Measurements from ENCODE around the gene HSPA9.

HSPA9 gene

DNA sequence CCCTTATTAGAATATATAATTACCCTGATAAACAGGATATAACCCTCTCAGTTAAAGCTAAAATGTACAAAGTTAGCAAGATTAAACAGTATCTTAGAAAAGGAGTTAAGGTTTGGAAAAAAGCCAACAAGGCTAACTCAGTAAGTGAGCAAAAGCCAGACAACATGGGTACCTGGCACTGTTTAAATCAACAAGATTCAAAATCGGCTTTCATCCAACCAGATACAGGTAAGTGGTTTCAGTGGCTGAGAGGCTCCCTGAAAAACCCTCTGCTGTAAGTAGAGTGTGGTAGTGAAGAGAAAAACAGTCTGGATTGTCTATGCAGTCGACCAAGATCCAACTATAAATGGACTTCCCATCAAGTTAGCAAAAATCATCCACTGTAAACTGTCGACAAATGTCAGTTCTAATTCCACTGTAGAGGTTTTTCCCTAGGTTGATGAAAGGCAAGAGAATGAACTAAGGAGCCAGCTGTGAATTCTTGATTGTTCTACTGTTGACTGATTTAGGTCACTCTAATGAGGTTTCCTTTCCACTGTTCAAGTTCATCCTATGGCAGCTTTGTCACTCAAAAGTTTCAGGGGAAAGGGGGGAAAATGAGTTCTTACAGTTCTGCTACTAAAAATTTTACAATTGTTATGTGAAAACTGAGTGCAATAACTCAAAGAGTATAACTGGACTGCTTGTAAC lies 59.5 kb downstream of the HSPA9 start:
- Histone ChIP-seq H3K27ac (ENCODE audit: extremely low read depth, low read depth, low read length) (no peak overlapping the region), H3K9me3 (ENCODE audit: control insufficient read depth, insufficient read depth, low read depth, low read length) (no peaks in the 10 kb centered on the region), H3K4me3 (ENCODE audit: low read depth, low read length) (no peak overlapping the region), H3K36me3 (ENCODE audit: control insufficient read depth in 2 of 2, insufficient read depth in 1 of 2, low read length in 2 of 2) (peaks cover 71 to 84% of the 10 kb centered on the region in 2 experiments), H3K4me1 (ENCODE audit: control insufficient read depth, insufficient read depth, low read length) (no peaks in the 10 kb centered on the region)
- CTCF ChIA-PET = interaction anchor here (2.3 kb wide), 1 partner anchor 12 kb away, joined by 9 read pairs; no protein-coding TSS in a partner anchor
- no peak for TF ChIP-seq ZNF664 (tag by site-specific recombination; IDR thresholded peaks at IDR 0.05)
- TF ChIP-seq ZNF175 (tag by site-specific recombination; IDR thresholded peaks at IDR 0.05) = no peak
- TF ChIP-seq ZBTB7A (tag by site-specific recombination; IDR thresholded peaks at IDR 0.05; ENCODE audit: low read depth) = no peak
- TF ChIP-seq, protein P1, sequence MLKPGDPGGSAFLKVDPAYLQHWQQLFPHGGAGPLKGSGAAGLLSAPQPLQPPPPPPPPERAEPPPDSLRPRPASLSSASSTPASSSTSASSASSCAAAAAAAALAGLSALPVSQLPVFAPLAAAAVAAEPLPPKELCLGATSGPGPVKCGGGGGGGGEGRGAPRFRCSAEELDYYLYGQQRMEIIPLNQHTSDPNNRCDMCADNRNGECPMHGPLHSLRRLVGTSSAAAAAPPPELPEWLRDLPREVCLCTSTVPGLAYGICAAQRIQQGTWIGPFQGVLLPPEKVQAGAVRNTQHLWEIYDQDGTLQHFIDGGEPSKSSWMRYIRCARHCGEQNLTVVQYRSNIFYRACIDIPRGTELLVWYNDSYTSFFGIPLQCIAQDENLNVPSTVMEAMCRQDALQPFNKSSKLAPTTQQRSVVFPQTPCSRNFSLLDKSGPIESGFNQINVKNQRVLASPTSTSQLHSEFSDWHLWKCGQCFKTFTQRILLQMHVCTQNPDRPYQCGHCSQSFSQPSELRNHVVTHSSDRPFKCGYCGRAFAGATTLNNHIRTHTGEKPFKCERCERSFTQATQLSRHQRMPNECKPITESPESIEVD (tag by site-specific recombination; IDR thresholded peaks at IDR 0.05) = no peak
- TF ChIP-seq, protein P2, sequence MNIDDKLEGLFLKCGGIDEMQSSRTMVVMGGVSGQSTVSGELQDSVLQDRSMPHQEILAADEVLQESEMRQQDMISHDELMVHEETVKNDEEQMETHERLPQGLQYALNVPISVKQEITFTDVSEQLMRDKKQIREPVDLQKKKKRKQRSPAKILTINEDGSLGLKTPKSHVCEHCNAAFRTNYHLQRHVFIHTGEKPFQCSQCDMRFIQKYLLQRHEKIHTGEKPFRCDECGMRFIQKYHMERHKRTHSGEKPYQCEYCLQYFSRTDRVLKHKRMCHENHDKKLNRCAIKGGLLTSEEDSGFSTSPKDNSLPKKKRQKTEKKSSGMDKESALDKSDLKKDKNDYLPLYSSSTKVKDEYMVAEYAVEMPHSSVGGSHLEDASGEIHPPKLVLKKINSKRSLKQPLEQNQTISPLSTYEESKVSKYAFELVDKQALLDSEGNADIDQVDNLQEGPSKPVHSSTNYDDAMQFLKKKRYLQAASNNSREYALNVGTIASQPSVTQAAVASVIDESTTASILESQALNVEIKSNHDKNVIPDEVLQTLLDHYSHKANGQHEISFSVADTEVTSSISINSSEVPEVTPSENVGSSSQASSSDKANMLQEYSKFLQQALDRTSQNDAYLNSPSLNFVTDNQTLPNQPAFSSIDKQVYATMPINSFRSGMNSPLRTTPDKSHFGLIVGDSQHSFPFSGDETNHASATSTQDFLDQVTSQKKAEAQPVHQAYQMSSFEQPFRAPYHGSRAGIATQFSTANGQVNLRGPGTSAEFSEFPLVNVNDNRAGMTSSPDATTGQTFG (tag by site-specific recombination; IDR thresholded peaks at IDR 0.05; ENCODE audit: borderline replicate concordance) = no peak
- no peak for TF ChIP-seq ZNF311 (tag by site-specific recombination; IDR thresholded peaks at IDR 0.05; ENCODE audit: borderline replicate concordance)
- no peak for TF ChIP-seq TCF7L2 (IDR thresholded peaks at IDR 0.05; ENCODE audit: borderline replicate concordance, low read depth, low read length)
- TF ChIP-seq PRDM1 (tag by site-specific recombination; IDR thresholded peaks at IDR 0.05) = no peak
- TF ChIP-seq, protein P3, sequence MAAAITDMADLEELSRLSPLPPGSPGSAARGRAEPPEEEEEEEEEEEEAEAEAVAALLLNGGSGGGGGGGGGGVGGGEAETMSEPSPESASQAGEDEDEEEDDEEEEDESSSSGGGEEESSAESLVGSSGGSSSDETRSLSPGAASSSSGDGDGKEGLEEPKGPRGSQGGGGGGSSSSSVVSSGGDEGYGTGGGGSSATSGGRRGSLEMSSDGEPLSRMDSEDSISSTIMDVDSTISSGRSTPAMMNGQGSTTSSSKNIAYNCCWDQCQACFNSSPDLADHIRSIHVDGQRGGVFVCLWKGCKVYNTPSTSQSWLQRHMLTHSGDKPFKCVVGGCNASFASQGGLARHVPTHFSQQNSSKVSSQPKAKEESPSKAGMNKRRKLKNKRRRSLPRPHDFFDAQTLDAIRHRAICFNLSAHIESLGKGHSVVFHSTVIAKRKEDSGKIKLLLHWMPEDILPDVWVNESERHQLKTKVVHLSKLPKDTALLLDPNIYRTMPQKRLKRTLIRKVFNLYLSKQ (tag by site-specific recombination; IDR thresholded peaks at IDR 0.05; ENCODE audit: borderline replicate concordance) = no peak
- TF ChIP-seq, protein P4, sequence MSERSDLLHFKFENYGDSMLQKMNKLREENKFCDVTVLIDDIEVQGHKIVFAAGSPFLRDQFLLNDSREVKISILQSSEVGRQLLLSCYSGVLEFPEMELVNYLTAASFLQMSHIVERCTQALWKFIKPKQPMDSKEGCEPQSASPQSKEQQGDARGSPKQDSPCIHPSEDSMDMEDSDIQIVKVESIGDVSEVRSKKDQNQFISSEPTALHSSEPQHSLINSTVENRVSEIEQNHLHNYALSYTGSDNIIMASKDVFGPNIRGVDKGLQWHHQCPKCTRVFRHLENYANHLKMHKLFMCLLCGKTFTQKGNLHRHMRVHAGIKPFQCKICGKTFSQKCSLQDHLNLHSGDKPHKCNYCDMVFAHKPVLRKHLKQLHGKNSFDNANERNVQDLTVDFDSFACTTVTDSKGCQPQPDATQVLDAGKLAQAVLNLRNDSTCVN (tag by site-specific recombination; optimal IDR thresholded peaks at IDR 0.05) = no peak
- no peak for TF ChIP-seq ZNF184 (tag by site-specific recombination; IDR thresholded peaks at IDR 0.05)
- TF ChIP-seq, protein P5, sequence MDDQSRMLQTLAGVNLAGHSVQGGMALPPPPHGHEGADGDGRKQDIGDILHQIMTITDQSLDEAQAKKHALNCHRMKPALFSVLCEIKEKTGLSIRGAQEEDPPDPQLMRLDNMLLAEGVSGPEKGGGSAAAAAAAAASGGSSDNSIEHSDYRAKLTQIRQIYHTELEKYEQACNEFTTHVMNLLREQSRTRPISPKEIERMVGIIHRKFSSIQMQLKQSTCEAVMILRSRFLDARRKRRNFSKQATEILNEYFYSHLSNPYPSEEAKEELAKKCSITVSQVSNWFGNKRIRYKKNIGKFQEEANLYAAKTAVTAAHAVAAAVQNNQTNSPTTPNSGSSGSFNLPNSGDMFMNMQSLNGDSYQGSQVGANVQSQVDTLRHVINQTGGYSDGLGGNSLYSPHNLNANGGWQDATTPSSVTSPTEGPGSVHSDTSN (CRISPR knock-in tag; IDR thresholded peaks at IDR 0.05) = no peak
- no peak for TF ChIP-seq ZNF561 (tag by site-specific recombination; IDR thresholded peaks at IDR 0.05; ENCODE audit: borderline replicate concordance)
- TF ChIP-seq, protein P6, sequence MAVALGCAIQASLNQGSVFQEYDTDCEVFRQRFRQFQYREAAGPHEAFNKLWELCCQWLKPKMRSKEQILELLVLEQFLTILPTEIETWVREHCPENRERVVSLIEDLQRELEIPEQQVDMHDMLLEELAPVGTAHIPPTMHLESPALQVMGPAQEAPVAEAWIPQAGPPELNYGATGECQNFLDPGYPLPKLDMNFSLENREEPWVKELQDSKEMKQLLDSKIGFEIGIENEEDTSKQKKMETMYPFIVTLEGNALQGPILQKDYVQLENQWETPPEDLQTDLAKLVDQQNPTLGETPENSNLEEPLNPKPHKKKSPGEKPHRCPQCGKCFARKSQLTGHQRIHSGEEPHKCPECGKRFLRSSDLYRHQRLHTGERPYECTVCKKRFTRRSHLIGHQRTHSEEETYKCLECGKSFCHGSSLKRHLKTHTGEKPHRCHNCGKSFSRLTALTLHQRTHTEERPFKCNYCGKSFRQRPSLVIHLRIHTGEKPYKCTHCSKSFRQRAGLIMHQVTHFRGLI (tag by site-specific recombination; IDR thresholded peaks at IDR 0.05) = no peak
- no peak for TF ChIP-seq KLF16 (tag by site-specific recombination; IDR thresholded peaks at IDR 0.05)
- TF ChIP-seq GLI4 (tag by site-specific recombination; IDR thresholded peaks at IDR 0.05) = no peak
- no peak for TF ChIP-seq GLI2 (tag by site-specific recombination; IDR thresholded peaks at IDR 0.05; ENCODE audit: borderline replicate concordance, low read depth)
- TF ChIP-seq ZNF521 (tag by site-specific recombination; IDR thresholded peaks at IDR 0.05) = no peak
- TF ChIP-seq, protein P7, sequence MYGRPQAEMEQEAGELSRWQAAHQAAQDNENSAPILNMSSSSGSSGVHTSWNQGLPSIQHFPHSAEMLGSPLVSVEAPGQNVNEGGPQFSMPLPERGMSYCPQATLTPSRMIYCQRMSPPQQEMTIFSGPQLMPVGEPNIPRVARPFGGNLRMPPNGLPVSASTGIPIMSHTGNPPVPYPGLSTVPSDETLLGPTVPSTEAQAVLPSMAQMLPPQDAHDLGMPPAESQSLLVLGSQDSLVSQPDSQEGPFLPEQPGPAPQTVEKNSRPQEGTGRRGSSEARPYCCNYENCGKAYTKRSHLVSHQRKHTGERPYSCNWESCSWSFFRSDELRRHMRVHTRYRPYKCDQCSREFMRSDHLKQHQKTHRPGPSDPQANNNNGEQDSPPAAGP (tag by site-specific recombination; IDR thresholded peaks at IDR 0.05) = no peak
- TF ChIP-seq ZNF514 (tag by site-specific recombination; IDR thresholded peaks at IDR 0.05) = no peak
- POLR2A ChIA-PET = no interaction called here

All from HEK293 (cell line).